Breast epithelium (tissue), 4 donors: ENCODE results near the gene CNST. TPM values are rescaled to one million over a fixed set of nuclear protein-coding genes. Genes with fewer than 3 reads are reported as not detected.

Experiments used
- DNase-seq, 2 donors: peaks; one replicate each; pipeline ENCODE4 v3.0.0-alpha.2; 2019; ENCODE audit warnings: low spot score in 2 of 2
- H3K27ac ChIP-seq, 2 donors: fragments of 200-600 bp; sonication (generic) in 1 of 2; one replicate each; pipeline ENCODE4 v1.5.1; 2016 to 2019; ENCODE audit warnings: mild to moderate bottlenecking in 1 of 2
- H3K27me3 ChIP-seq, 2 donors: fragments of 200-600 bp; sonication (generic) in 1 of 2; one replicate each; pipeline versions ENCODE4 v1.5.1 to v1.6.0; 2017 to 2019; ENCODE audit warnings: control low read depth in 1 of 2, mild to moderate bottlenecking in 1 of 2
- H3K36me3 ChIP-seq: fragments of 200-600 bp; one replicate; pipeline ENCODE4 v1.5.1; 2019
- H3K4me1 ChIP-seq, 2 donors: fragments of 200-600 bp; sonication (generic); one replicate each; pipeline ENCODE4 v1.5.1; 2016 to 2019; ENCODE audit warnings: control low read depth in 1 of 2
- H3K4me3 ChIP-seq, 3 donors: fragments of 200-600 bp; sonication (generic); 1 replicate in 2 of 3; 2 replicates in 1 of 3; pipeline ENCODE4 v1.5.1; 2016 to 2019; ENCODE audit warnings: mild to moderate bottlenecking in 3 of 3, moderate library complexity in 2 of 3
- H3K9me3 ChIP-seq, 2 donors: fragments of 200-600 bp; sonication (generic) in 1 of 2; one replicate each; pipeline ENCODE4 v1.5.1; 2016 to 2019; ENCODE audit warnings: control low read depth in 1 of 2
- POLR2A ChIP-seq: fragments of 450-650 bp; IDR thresholded peaks from one replicate; pipeline ENCODE4 v1.6.1; 2016; ENCODE audit warnings: antibody characterized with exemption, mild to moderate bottlenecking, moderate library complexity
- POLR2AphosphoS5 ChIP-seq, 3 donors: sonication (generic); formaldehyde crosslinking; IDR thresholded peaks; one replicate each; pipeline ENCODE4 v1.6.1; 2017; ENCODE audit warnings: antibody characterized with exemption in 3 of 3
- intact Hi-C: fragments of 100-400 bp; cut with DNase I; formaldehyde crosslinking; loops from one replicate; pipeline ENCODE4 v1.15.1; 2023; ENCODE audit warnings: low total_unique reads
- total RNA-seq, 3 donors: library from RNA; depleted of rRNA; stranded (reverse); fragments of >200 nt; gene quantifications; one replicate each; pipeline ENCODE4 v1.1.0, GENCODE V29; 2016
- TF ChIP-seq, protein P1 (sequence below), 3 donors: fragments of 450-650 bp; IDR thresholded peaks; one replicate each; pipeline ENCODE4 v1.5.1; 2016 to 2017; ENCODE audit warnings: antibody characterized with exemption in 3 of 3, mild to moderate bottlenecking in 3 of 3, moderate library complexity in 3 of 3

The CNST gene
- total RNA-seq, 3 donors from 2014 or later = 25.9 to 30.9 (median 26.4) TPM

DNA sequence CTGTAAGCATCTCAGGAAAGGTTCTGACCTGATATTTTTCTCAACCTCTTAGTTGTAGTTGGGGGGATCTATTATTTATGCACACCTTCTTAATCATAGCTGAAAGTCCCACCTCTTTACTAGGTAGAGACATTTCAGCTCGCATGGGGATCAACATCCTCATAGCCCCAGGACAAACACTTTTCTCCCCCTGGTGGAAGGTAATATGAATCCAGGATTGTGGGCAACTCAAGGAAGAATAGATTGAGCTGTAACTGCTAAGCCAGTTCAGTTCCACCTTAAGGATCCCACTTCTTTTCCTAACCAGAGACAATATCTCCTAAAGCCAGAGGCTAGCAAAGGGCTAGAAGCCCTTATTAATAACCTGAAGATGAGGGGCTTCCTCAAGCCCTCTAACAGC is 33.7 kb upstream of the CNST start:
- no peak for DNase-seq
- no peak overlapping the region for H3K27ac ChIP-seq
- intact Hi-C loops = no loop called here

DNA sequence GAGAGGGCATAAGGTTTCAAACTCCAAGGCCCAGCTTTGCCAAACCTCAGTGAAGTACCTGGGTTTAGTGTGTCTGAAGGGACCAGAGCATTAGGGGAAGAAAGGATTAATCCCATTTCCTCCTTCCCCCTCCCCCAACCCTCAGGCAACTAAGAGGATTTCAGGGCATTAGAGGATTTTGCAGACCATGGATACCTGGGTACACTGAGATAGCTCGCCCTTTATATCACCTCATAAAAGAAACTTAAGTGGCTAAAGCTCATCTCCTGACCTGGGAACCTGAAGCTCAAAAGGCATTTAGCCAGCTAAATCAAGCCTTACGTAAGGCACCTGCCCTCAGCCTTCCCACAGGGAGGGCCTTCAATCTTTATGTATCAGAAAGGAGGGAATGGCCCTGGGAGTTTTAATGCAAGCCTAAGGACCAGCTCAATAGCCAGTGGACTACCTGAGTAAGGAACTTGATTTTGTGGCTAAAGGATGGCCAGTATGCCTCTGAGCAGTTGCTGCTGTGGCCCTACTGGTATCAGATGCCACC is 32.8 kb upstream of the CNST start:
- H3K27ac ChIP-seq = no peak overlapping the region
- H3K4me3 ChIP-seq = no peak overlapping the region
- no peaks in the 10 kb centered on the region for H3K36me3 ChIP-seq
- no peaks in the 10 kb centered on the region for H3K27me3 ChIP-seq
- H3K9me3 ChIP-seq = peaks cover 9 to 10% of the 10 kb centered on the region in 2 donors
- intact Hi-C loops = no loop called here
- TF ChIP-seq POLR2A (no peak), POLR2AphosphoS5 (IDR thresholded peaks at IDR 0.05) (no peak)
- TF ChIP-seq, protein P1, sequence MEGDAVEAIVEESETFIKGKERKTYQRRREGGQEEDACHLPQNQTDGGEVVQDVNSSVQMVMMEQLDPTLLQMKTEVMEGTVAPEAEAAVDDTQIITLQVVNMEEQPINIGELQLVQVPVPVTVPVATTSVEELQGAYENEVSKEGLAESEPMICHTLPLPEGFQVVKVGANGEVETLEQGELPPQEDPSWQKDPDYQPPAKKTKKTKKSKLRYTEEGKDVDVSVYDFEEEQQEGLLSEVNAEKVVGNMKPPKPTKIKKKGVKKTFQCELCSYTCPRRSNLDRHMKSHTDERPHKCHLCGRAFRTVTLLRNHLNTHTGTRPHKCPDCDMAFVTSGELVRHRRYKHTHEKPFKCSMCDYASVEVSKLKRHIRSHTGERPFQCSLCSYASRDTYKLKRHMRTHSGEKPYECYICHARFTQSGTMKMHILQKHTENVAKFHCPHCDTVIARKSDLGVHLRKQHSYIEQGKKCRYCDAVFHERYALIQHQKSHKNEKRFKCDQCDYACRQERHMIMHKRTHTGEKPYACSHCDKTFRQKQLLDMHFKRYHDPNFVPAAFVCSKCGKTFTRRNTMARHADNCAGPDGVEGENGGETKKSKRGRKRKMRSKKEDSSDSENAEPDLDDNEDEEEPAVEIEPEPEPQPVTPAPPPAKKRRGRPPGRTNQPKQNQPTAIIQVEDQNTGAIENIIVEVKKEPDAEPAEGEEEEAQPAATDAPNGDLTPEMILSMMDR (IDR thresholded peaks at IDR 0.05) = no peak
- no peaks in the 10 kb centered on the region for H3K4me1 ChIP-seq
- no peak for DNase-seq

More for the DNA sequence above, 33.7 kb upstream of the CNST start:
- Histone ChIP-seq H3K27me3 (no peaks in the 10 kb centered on the region), H3K9me3 (peaks cover 9 to 10% of the 10 kb centered on the region in 2 donors), H3K4me3 (no peak overlapping the region), H3K36me3 (no peaks in the 10 kb centered on the region), H3K4me1 (no peaks in the 10 kb centered on the region)
- TF ChIP-seq POLR2AphosphoS5 (IDR thresholded peaks at IDR 0.05) = no peak
- TF ChIP-seq, protein P1 (IDR thresholded peaks at IDR 0.05) = no peak
- no peak for TF ChIP-seq POLR2A

DNA sequence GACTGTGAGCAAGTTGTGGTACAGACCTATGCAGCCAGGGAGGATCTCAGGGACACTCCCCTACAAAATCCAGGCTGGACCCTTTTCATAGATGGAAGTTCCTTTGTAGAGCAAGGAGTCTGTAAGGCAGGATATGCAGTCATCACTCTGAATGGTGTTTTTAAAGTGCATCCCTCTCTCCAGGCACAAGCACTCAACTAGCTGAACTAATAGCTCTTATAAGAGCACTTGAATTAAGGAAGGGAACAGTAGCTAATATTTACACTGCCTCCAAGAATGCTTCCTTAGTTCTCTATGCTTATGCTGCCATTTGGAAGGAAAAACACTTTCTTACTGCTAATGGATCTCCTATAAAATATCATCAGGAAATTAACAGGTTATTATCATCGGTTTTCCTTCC is 32.1 kb upstream of the CNST start:
- Histone ChIP-seq H3K4me1 (no peaks in the 10 kb centered on the region), H3K27me3 (no peaks in the 10 kb centered on the region), H3K36me3 (no peaks in the 10 kb centered on the region), H3K4me3 (no peak overlapping the region), H3K27ac (no peak overlapping the region), H3K9me3 (peaks cover 9 to 10% of the 10 kb centered on the region in 2 donors)
- intact Hi-C loops = no loop called here
- TF ChIP-seq, protein P1 (IDR thresholded peaks at IDR 0.05) = no peak
- TF ChIP-seq POLR2A (no peak), POLR2AphosphoS5 (IDR thresholded peaks at IDR 0.05) (no peak)
- DNase-seq = no peak

DNA sequence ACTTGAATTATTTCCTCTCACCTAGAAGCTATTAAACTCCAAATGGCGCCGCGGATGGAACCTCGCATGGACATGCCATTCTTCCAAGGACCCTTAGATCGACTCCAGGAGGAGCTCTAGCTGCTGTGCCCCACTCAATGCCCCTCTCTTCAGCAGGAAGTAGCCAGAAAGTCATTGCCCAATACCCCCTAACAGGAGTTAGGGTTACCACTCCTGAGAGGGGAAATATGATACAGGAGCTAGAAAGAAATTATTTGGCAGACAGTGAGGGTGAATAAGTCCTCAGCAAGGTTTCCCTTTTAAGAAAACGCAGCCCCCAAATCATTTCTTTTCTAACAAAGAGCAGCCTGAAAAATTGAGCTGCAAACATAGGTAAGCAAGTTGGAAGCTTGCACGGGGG is 28.8 kb upstream of the CNST start:
- Histone ChIP-seq H3K36me3 (no peaks in the 10 kb centered on the region), H3K4me3 (no peak overlapping the region), H3K4me1 (no peaks in the 10 kb centered on the region), H3K27ac (no peak overlapping the region), H3K27me3 (no peaks in the 10 kb centered on the region), H3K9me3 (no peaks in the 10 kb centered on the region)
- DNase-seq = no peak
- intact Hi-C loops = no loop called here
- TF ChIP-seq, protein P1 (IDR thresholded peaks at IDR 0.05) = no peak
- TF ChIP-seq POLR2AphosphoS5 (IDR thresholded peaks at IDR 0.05) = no peak
- TF ChIP-seq POLR2A = no peak

DNA sequence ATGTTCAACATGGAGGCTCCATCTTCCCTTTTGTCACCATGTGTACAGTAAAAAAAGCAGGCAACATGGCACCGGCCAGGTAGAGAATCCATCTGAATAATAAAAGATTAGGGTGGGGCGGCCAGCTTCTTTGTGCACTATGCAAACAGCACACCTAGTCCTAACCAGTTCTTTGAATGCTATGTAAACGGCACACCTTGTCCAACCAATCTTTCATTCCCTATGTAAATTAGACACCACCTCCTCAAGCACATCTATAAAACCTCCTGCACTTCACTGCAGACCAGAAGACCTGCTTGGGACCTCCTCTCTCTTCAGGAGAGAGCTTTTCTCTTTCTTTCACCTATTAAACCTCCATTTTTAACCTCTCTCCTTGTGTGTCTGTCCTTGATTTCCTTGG is 28.4 kb upstream of the CNST start:
- Histone ChIP-seq H3K4me3 (no peak overlapping the region), H3K27me3 (no peaks in the 10 kb centered on the region), H3K9me3 (no peaks in the 10 kb centered on the region), H3K36me3 (no peaks in the 10 kb centered on the region), H3K4me1 (no peaks in the 10 kb centered on the region), H3K27ac (no peak overlapping the region)
- TF ChIP-seq POLR2A = no peak
- TF ChIP-seq, protein P1 (IDR thresholded peaks at IDR 0.05) = no peak
- TF ChIP-seq POLR2AphosphoS5 (IDR thresholded peaks at IDR 0.05) = no peak
- intact Hi-C loops = no loop called here
- no peak for DNase-seq
